Mesenchymal stem cell (in vitro differentiated cells and primary cell): ENCODE measurements around the gene CAPN15.
A peak's percentile ranks its signal among the peaks of the same experiment; 100 is the strongest.

Experiments
- DNase-seq: peaks from one replicate; pipeline ENCODE4 v3.0.0-alpha.2; 2013
- H2AFZ ChIP-seq: one replicate; pipeline ENCODE4 v1.6.1; 2013; ENCODE audit warnings: low read depth, mild to moderate bottlenecking, control low read depth, inconsistent platforms, low read length, moderate library complexity
- H2AK5ac ChIP-seq: 2 replicates; pipeline ENCODE4 v1.6.1; 2013; ENCODE audit warnings: low read length, moderate library complexity, mild to moderate bottlenecking, inconsistent platforms; ENCODE audit not compliant: severe bottlenecking
- H2BK120ac ChIP-seq: one replicate; pipeline ENCODE4 v1.6.1; 2013; ENCODE audit warnings: low read depth, mild to moderate bottlenecking, inconsistent platforms, low read length, moderate library complexity
- H2BK12ac ChIP-seq, 2 experiments: one replicate each; pipeline ENCODE4 v1.6.1; 2013; ENCODE audit warnings: inconsistent platforms in 2 of 2, low read length in 2 of 2, mild to moderate bottlenecking in 2 of 2, moderate library complexity in 2 of 2, control low read depth in 1 of 2
- H2BK15ac ChIP-seq: one replicate; pipeline ENCODE4 v1.6.1; 2013; ENCODE audit warnings: mild to moderate bottlenecking, low read depth, inconsistent platforms; ENCODE audit not compliant: poor library complexity, severe bottlenecking
- H2BK5ac ChIP-seq: 2 replicates; pipeline ENCODE4 v1.6.1; 2013; ENCODE audit warnings: low read depth, mild to moderate bottlenecking, low read length, control low read depth, inconsistent platforms; ENCODE audit not compliant: poor library complexity, severe bottlenecking
- H3K14ac ChIP-seq, 2 experiments: one replicate each; pipeline ENCODE4 v1.6.1; 2013; ENCODE audit warnings: inconsistent platforms in 2 of 2, low read length in 2 of 2, control low read depth in 1 of 2, mild to moderate bottlenecking in 1 of 2, moderate library complexity in 1 of 2
- H3K18ac ChIP-seq, 2 experiments: one replicate each; pipeline ENCODE4 v1.6.1; 2013; ENCODE audit warnings: inconsistent platforms in 2 of 2, low read length in 2 of 2, control low read depth in 1 of 2, low read depth in 1 of 2, mild to moderate bottlenecking in 1 of 2
- H3K23ac ChIP-seq, 2 experiments: one replicate each; pipeline ENCODE4 v1.6.1; 2013; ENCODE audit warnings: inconsistent platforms in 2 of 2, low read length in 2 of 2, mild to moderate bottlenecking in 2 of 2, moderate library complexity in 2 of 2, control low read depth in 1 of 2
- H3K27ac ChIP-seq: 2 replicates; pipeline ENCODE4 v1.5.1; 2013; ENCODE audit warnings: mild to moderate bottlenecking, moderate library complexity, low read length, control low read depth, inconsistent platforms; ENCODE audit not compliant: poor library complexity, severe bottlenecking
- H3K27me3 ChIP-seq, 2 experiments: 2 replicates each; pipeline versions ENCODE4 v1.6.1 to v1.7.0; 2013; ENCODE audit warnings: low read length in 2 of 2, mild to moderate bottlenecking in 2 of 2, moderate library complexity in 2 of 2, control low read depth in 1 of 2, inconsistent platforms in 1 of 2; ENCODE audit not compliant: control insufficient read depth in 1 of 2, insufficient read depth in 1 of 2
- H3K36me3 ChIP-seq, 2 experiments: 2 replicates each; pipeline versions ENCODE4 v1.6.1 to v1.7.0; 2013; ENCODE audit warnings: low read length in 2 of 2, control low read depth in 1 of 2, inconsistent platforms in 1 of 2, low read depth in 1 of 2, mild to moderate bottlenecking in 1 of 2; ENCODE audit not compliant: insufficient read depth in 2 of 2, control insufficient read depth in 1 of 2
- H3K4ac ChIP-seq, 2 experiments: one replicate each; pipeline ENCODE4 v1.6.1; 2013; ENCODE audit warnings: inconsistent platforms in 2 of 2, low read length in 2 of 2, mild to moderate bottlenecking in 2 of 2, moderate library complexity in 2 of 2, control low read depth in 1 of 2, low read depth in 1 of 2
- H3K4me1 ChIP-seq: 2 replicates; pipeline ENCODE4 v1.6.1; 2013; ENCODE audit warnings: low read depth, low read length, control low read depth; ENCODE audit not compliant: control insufficient read depth, insufficient read depth
- H3K4me2 ChIP-seq: 2 replicates; pipeline ENCODE4 v1.6.1; 2013; ENCODE audit warnings: low read length, mild to moderate bottlenecking, inconsistent platforms; ENCODE audit not compliant: poor library complexity, severe bottlenecking
- H3K4me3 ChIP-seq, 2 experiments: 2 replicates each; pipeline versions ENCODE4 v1.5.1 to v1.7.0; 2013; ENCODE audit warnings: low read length in 2 of 2, mild to moderate bottlenecking in 2 of 2, control low read depth in 1 of 2, low read depth in 1 of 2; ENCODE audit not compliant: insufficient read depth in 1 of 2
- H3K79me1 ChIP-seq: replicated peaks from 2 replicates; pipeline ENCODE4 v1.6.1; 2013; ENCODE audit warnings: mild to moderate bottlenecking, control low read depth, low read length, inconsistent platforms; ENCODE audit not compliant: poor library complexity, severe bottlenecking
- H3K9ac ChIP-seq: 2 replicates; pipeline ENCODE4 v1.7.0; 2013; ENCODE audit warnings: mild to moderate bottlenecking, low read length, moderate library complexity
- H3K9me3 ChIP-seq: 2 replicates; pipeline ENCODE4 v1.7.0; 2013; ENCODE audit warnings: mild to moderate bottlenecking, low read length; ENCODE audit not compliant: control insufficient read depth
- H4K8ac ChIP-seq: one replicate; pipeline ENCODE4 v1.6.1; 2013; ENCODE audit warnings: inconsistent platforms, mild to moderate bottlenecking, low read length, moderate library complexity
- H4K91ac ChIP-seq: one replicate; pipeline ENCODE4 v1.6.1; 2013; ENCODE audit warnings: mild to moderate bottlenecking, low read length, inconsistent platforms
- WGBS: methylation state at CpG from one replicate; pipeline ENCODE4 v1.1.7; 2013; ENCODE audit warnings: mixed read lengths; 5-methylcytosine and 5-hydroxymethylcytosine counted together

The CAPN15 gene

DNA sequence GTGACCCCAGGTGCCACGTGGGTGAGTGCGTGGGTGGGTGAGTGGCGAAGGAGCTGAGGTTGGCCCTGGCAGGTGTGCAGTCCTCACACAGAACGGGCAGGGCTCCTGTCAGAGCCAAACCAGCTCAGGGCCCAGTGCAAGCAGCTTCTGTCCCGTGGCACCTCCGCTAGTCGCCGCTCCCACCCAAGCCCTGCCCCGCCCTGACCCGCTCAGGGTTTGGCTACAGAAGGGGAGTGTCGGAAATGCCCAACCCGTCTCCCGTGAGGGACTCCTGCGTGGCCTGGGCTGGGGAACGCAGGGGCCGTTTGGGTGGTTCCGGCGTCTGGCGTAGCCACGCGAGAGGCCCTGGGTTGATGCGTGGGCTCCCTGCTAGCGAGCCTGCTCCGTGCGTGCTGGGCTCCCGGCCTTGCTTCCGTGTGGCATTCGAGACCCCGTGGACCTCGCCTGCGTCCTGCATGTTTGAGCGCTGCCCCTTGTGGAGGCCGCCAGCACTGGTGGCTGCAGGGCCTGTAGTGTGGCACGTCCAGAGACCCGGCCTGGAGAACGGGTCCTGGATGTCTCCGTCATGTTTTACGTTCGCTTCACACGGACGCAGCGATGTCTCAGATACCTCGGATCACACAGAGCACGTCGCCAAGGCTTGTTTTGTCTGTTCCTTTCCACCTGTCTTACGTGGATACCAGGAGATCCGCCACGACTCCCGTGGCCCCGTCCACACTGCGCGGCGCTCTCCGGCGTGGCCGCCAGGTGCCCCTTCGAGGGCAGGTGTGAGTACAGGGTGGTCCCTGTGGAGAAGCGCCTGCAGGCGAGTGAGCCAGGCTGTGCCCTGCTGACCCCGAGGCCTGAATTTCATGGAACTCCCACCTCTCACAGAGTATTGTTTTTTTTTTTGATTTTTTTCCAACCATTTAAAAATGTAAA is 10.2 kb downstream of the CAPN15 start:
- 98% methylated on average over 60 of the region's 60 CpGs for whole genome bisulfite sequencing
- H3K9ac ChIP-seq, result no peak overlapping the region

DNA sequence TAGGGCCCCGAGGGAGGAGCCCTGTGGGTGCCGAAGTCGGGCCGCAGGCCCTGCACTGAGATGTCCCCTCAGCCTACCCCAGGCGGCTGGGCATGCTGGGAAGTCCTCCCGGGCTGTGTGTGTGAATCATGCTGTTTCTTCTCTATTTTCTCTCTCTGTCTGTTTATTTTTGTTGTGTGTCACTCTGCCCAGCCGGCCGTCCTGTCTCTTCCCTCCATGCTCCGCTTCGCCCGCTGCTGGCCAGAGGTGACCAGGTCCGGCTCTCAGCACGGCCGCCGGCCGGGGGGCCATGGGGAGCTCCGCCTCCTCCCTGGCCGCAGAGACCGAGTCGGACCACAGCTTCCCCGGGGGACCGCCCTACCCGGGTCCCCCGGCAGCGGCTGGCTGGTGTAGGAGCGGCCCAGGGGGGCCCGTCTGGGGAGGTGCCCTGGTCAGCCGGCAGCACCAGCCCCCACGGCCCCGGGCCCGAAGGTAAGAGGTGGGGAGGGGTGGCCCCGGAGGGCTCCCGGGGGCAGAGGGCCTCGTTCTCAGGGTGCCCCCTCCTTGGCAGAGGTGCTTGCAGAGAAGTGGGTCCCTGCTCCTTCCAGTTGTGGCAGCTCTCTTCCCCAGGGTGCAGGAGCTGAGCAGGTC is 12.5 kb downstream of the CAPN15 start:
- no peak overlapping the region for H4K91ac ChIP-seq
- no peak overlapping the region for H3K14ac ChIP-seq
- no peak overlapping the region for H3K4me3 ChIP-seq
- no peak overlapping the region for H2AK5ac ChIP-seq
- H3K4me2 ChIP-seq, result peak overlapping the region; percentile 49
- H3K27me3 ChIP-seq, result no peaks in the 10 kb centered on the region
- peak overlapping the region; percentile 60 for H2BK15ac ChIP-seq
- no peaks in the 10 kb centered on the region for H3K9me3 ChIP-seq
- peaks cover 42% of the 10 kb centered on the region for H3K79me1 ChIP-seq
- H2BK5ac ChIP-seq, result no peak overlapping the region
- H3K18ac ChIP-seq, result no peak overlapping the region
- 68% methylated on average over 33 of the region's 34 CpGs for WGBS
- no peak overlapping the region for H3K27ac ChIP-seq
- peak; percentile 77 for DNase-seq
- no peak overlapping the region for H2BK120ac ChIP-seq
- peaks cover 9 to 70% of the 10 kb centered on the region in 2 experiments for H3K36me3 ChIP-seq
- no peak overlapping the region for H3K4ac ChIP-seq
- H4K8ac ChIP-seq, result peak overlapping the region; percentile 64
- no peak overlapping the region for H3K9ac ChIP-seq
- no peak overlapping the region for H2AFZ ChIP-seq
- no peak overlapping the region for H2BK12ac ChIP-seq
- peaks cover 60% of the 10 kb centered on the region for H3K4me1 ChIP-seq
- H3K23ac ChIP-seq, result no peak overlapping the region

More for the DNA sequence above, 10.2 kb downstream of the CAPN15 start:
- Histone ChIP-seq H3K4me1 (peaks cover 69% of the 10 kb centered on the region), H2BK12ac (no peak overlapping the region), H3K27ac (no peak overlapping the region), H3K4me3 (no peak overlapping the region), H3K9me3 (no peaks in the 10 kb centered on the region), H4K8ac (no peak overlapping the region), H3K4ac (no peak overlapping the region), H2AFZ (no peak overlapping the region), H2AK5ac (no peak overlapping the region), H3K23ac (no peak overlapping the region), H3K18ac (no peak overlapping the region), H2BK5ac (no peak overlapping the region), H3K4me2 (no peak overlapping the region), H2BK15ac (no peak overlapping the region), H3K36me3 (peaks cover 9 to 62% of the 10 kb centered on the region in 2 experiments), H3K27me3 (no peaks in the 10 kb centered on the region), H3K14ac (no peak overlapping the region), H2BK120ac (no peak overlapping the region), H3K79me1 (peaks cover 37% of the 10 kb centered on the region), H4K91ac (no peak overlapping the region)
- DNase-seq, result no peak

GRCh38 chr16:540645-541340 is 13.3 kb downstream of the CAPN15 start:
- H3K18ac ChIP-seq, result no peak overlapping the region
- 96% methylated on average over 28 of the region's 29 CpGs for WGBS
- no peaks in the 10 kb centered on the region for H3K27me3 ChIP-seq
- no peak overlapping the region for H4K91ac ChIP-seq
- peak overlapping the region; percentile 60 for H2BK15ac ChIP-seq
- no peak overlapping the region for H2BK12ac ChIP-seq
- H2BK5ac ChIP-seq, result no peak overlapping the region
- H3K9me3 ChIP-seq, result no peaks in the 10 kb centered on the region
- peaks cover 45% of the 10 kb centered on the region for H3K79me1 ChIP-seq
- no peak overlapping the region for H2BK120ac ChIP-seq
- no peak overlapping the region for H3K4me2 ChIP-seq
- no peak overlapping the region for H3K9ac ChIP-seq
- H3K36me3 ChIP-seq, result peaks cover 9 to 74% of the 10 kb centered on the region in 2 experiments
- no peak for DNase-seq
- no peak overlapping the region for H2AFZ ChIP-seq
- peaks cover 53% of the 10 kb centered on the region for H3K4me1 ChIP-seq
- H3K4ac ChIP-seq, result no peak overlapping the region
- no peak overlapping the region for H3K27ac ChIP-seq
- H2AK5ac ChIP-seq, result no peak overlapping the region
- H3K4me3 ChIP-seq, result no peak overlapping the region
- H3K23ac ChIP-seq, result no peak overlapping the region
- no peak overlapping the region for H3K14ac ChIP-seq
- no peak overlapping the region for H4K8ac ChIP-seq
